Measurements from ENCODE around the gene LOXL4. TPM values are rescaled to one million over a fixed set of nuclear protein-coding genes. Genes with fewer than 3 reads are reported as not detected.

The LOXL4 gene
- total and polyA plus RNA-seq, 7 donors, result 1.1 to 15.8 (median 8.5) TPM; not detected in 1

DNA sequence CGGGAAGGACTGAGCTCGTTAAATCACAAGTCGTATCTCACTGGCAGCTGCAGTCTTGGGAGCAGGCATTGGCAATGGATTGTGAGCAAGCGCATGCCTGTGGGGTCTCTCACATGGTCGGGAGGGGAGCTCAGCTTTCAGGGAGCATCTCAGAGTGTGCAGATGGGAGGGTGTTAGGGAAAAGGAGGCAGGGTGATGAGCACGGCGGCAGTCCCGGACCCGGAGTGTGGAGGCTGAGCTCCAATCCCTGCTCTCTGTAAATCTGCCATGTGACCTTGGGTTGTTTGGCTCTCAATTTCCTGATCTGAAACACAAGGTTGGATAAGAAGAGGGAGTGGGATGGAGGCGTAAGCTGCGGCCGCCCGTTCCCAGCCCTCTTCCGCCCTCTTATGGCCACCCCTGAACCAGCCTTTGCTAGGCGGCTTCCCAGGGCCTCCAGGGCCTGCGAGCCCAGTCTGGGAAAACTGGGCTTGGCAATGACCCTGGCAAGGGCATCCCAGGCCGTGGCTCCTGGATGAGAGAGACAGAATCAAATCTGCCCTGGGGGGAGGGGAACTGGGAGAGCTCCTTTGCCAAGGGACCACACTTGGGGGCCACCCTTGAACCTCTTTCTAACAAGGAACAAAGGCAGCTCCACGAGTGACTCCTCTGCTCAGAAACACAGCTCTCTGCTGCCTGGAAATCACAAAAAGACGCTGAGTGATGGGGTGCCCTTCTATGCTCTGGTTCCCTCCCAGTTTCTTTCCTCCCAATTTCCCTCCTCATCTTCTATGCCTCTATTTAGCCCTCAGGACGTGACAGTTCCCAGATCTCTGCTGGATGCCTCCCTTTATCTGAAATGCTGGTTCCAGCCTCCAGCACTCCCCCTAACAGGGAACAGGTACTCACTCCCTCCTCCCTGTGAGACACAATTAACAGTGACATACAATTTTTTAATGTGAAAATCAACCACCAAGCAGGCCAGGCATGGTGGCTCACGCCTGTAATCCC is 41.7 kb upstream of the LOXL4 start:
- Histone ChIP-seq H3K36me3 (no peaks in the 10 kb centered on the region), H3K9me3 (no peaks in the 10 kb centered on the region), H3K4me3 (peak overlapping the region in 2 of 4 donors; percentile 27 to 28), H3K4me1 (peaks cover 0 to 21% (median 12%) of the 10 kb centered on the region in 4 donors), H3K27me3 (no peaks in the 10 kb centered on the region), H3K27ac (peak overlapping the region in 2 of 4 donors; percentile 29)
- DNase-seq, result peak; percentile 86
- intact Hi-C loops (cut with DNase I), result loop anchor here (1.0 to 10.0 kb wide), 4 partner anchors 43 to 395 kb away; no protein-coding TSS in a partner anchor
- TF ChIP-seq POLR2A (IDR thresholded peaks at IDR 0.05), result no peak
- peak in 2 of 4 donors; percentile 12 to 37 for TF ChIP-seq POLR2AphosphoS5 (IDR thresholded peaks at IDR 0.05)
- TF ChIP-seq CTCF (IDR thresholded peaks at IDR 0.05), result peak; percentile 77 to 90 (median 80)
- no peak for TF ChIP-seq EP300 (IDR thresholded peaks at IDR 0.05)
- WGBS, 2 donors, result 17 to 21% methylated on average over 21 of the region's 21 CpGs

- Histone ChIP-seq H3K9me3 (no peaks in the 10 kb centered on the region), H3K27me3 (no peaks in the 10 kb centered on the region), H3K4me1 (peaks cover 0 to 21% (median 12%) of the 10 kb centered on the region in 4 donors), H3K27ac (peak overlapping the region in 2 of 4 donors; percentile 29), H3K4me3 (peak overlapping the region in 2 of 4 donors; percentile 27 to 28), H3K36me3 (no peaks in the 10 kb centered on the region)
- TF ChIP-seq CTCF (IDR thresholded peaks at IDR 0.05) (peak in 1 of 4 experiments; percentile 13), POLR2A (IDR thresholded peaks at IDR 0.05) (no peak)
- intact Hi-C loops (cut with DNase I), result loop anchor here (1.0 to 2.0 kb wide), 3 partner anchors 42 to 139 kb away; no protein-coding TSS in a partner anchor
- no peak for DNase-seq
- WGBS, 2 donors, result 63 to 65% methylated on average over 13 of the region's 13 CpGs
Observed at GRCh38 chr10:98308669-98309365, 40.8 kb upstream of the LOXL4 start.

DNA sequence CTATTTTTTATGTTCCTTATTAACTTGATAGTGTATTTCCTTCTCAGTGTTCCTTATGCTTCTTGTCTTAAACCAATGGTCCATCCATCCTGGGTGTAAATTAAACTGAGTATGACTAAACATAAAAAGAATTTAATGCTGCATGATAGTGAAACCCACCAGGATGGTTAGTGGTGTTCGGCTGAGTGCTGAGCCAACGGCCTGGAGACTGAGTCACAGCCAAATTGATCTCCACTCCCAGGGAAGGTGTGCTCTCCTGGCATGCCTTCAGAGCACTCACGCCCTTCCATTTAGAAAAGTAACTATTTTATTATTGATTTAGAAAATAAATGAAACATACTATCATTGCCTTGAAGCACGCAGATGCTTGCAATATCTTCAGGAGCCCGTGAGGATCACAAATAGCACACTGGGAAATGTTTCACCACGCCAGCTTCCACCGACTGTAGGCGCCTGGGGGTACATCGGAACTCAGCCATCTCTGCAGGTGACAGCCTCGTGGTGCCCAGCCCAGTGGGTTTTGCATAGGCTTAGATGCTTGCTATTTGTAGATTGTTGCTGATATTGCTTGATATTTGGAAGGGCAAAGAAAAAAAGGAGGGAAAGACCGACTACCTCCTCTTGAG is 40.0 kb upstream of the LOXL4 start:
- Histone ChIP-seq H3K9me3 (no peaks in the 10 kb centered on the region), H3K36me3 (no peaks in the 10 kb centered on the region), H3K27ac (no peak overlapping the region), H3K4me1 (peaks cover 0 to 21% (median 12%) of the 10 kb centered on the region in 4 donors), H3K27me3 (no peaks in the 10 kb centered on the region), H3K4me3 (no peak overlapping the region)
- intact Hi-C loops (cut with DNase I), result loop anchor here (2.0 kb wide), 2 partner anchors 41 to 65 kb away; no protein-coding TSS in a partner anchor
- 76 to 88% methylated on average over 11 of the region's 11 CpGs for WGBS, 2 donors
- no peak for DNase-seq
- TF ChIP-seq POLR2A (IDR thresholded peaks at IDR 0.05), result no peak
- no peak for TF ChIP-seq POLR2AphosphoS5 (IDR thresholded peaks at IDR 0.05)
- TF ChIP-seq CTCF (IDR thresholded peaks at IDR 0.05), result no peak
- TF ChIP-seq EP300 (IDR thresholded peaks at IDR 0.05), result no peak

- 70 to 85% methylated on average over 4 of the region's 4 CpGs for WGBS, 2 donors
- peaks cover 0 to 21% (median 12%) of the 10 kb centered on the region in 4 donors for H3K4me1 ChIP-seq
Observed at GRCh38 chr10:98306501-98306900, 38.5 kb upstream of the LOXL4 start.

More at GRCh38 chr10:98306501-98306900, 38.5 kb upstream of the LOXL4 start:
- H3K27ac ChIP-seq, result no peak overlapping the region
- intact Hi-C loops (cut with DNase I), result no loop called here
- DNase-seq, result no peak
- H3K36me3 ChIP-seq, result no peaks in the 10 kb centered on the region
- no peaks in the 10 kb centered on the region for H3K27me3 ChIP-seq
- no peak overlapping the region for H3K4me3 ChIP-seq
- TF ChIP-seq EP300 (IDR thresholded peaks at IDR 0.05), result no peak
- TF ChIP-seq POLR2A (IDR thresholded peaks at IDR 0.05), result no peak
- TF ChIP-seq CTCF (IDR thresholded peaks at IDR 0.05), result no peak
- no peak for TF ChIP-seq POLR2AphosphoS5 (IDR thresholded peaks at IDR 0.05)
- no peaks in the 10 kb centered on the region for H3K9me3 ChIP-seq
